GM12878 (cell line): ENCODE results near the gene PASK.

ENCODE experiments used
- CBFB ChIP-seq: IDR thresholded peaks from 2 replicates; pipeline ENCODE4 v1.6.1; 2016; ENCODE audit warnings: antibody characterized with exemption, low read depth
- EZH2 ChIP-seq: IDR thresholded peaks from 2 replicates; pipeline ENCODE4 v1.6.1; 2012; ENCODE audit warnings: low read depth, mild to moderate bottlenecking, control low read depth, inconsistent platforms, low read length, borderline replicate concordance; ENCODE audit not compliant: control insufficient read depth
- FOXM1 ChIP-seq: IDR thresholded peaks from 2 replicates; pipeline ENCODE4 v1.6.1; 2012; ENCODE audit warnings: low read depth, mild to moderate bottlenecking, inconsistent platforms, low read length, moderate library complexity
- NFYB ChIP-seq: IDR thresholded peaks from 2 replicates; pipeline ENCODE4 v1.6.1; 2011; ENCODE audit warnings: low read depth, mild to moderate bottlenecking, low read length, improper control_type of control experiment, moderate library complexity; ENCODE audit not compliant: insufficient read depth
- NR2C2 ChIP-seq: IDR thresholded peaks from 2 replicates; pipeline ENCODE4 v1.6.1; 2011; ENCODE audit warnings: borderline replicate concordance, low read depth; ENCODE audit not compliant: control insufficient read depth, insufficient read length
- POLR2AphosphoS5 ChIP-seq: IDR thresholded peaks from 2 replicates; pipeline ENCODE4 v1.6.1; 2011; ENCODE audit warnings: mild to moderate bottlenecking, low read length, inconsistent platforms
- RFX5 ChIP-seq: IDR thresholded peaks from 2 replicates; pipeline ENCODE4 v1.6.1; 2011; ENCODE audit warnings: low read depth, low read length, improper control_type of control experiment
- RUNX3 ChIP-seq: IDR thresholded peaks from 2 replicates; pipeline ENCODE4 v1.6.1; 2012; ENCODE audit warnings: low read length, inconsistent platforms
- ZZZ3 ChIP-seq: IDR thresholded peaks from 2 replicates; pipeline ENCODE4 v1.6.1; 2011; ENCODE audit warnings: low read depth; ENCODE audit not compliant: control insufficient read depth, insufficient read length
- TF ChIP-seq, protein P1 (sequence below), 3 experiments: IDR thresholded peaks in 2 of 3; conservative IDR thresholded peaks in 1 of 3; 2 replicates each; pipeline ENCODE4 v1.5.1; 2011; ENCODE audit warnings: low read depth in 3 of 3, low read length in 3 of 3, mild to moderate bottlenecking in 3 of 3, control low read depth in 2 of 3, moderate library complexity in 2 of 3, inconsistent platforms in 1 of 3, mixed read lengths in 1 of 3; ENCODE audit not compliant: control insufficient read depth in 2 of 3, insufficient read depth in 1 of 3; ENCODE audit errors: extremely low read depth in 1 of 3
- TF ChIP-seq, protein P2 (sequence below): fragments of 450-650 bp; IDR thresholded peaks from 2 replicates; pipeline ENCODE4 v1.6.1; 2017; ENCODE audit warnings: antibody characterized with exemption, mild to moderate bottlenecking, moderate library complexity
- TF ChIP-seq, protein P3 (sequence below): IDR thresholded peaks from 2 replicates; pipeline ENCODE4 v1.6.1; 2012; ENCODE audit warnings: mild to moderate bottlenecking, low read depth, low read length
- TF ChIP-seq, protein P4 (sequence below): fragments of 450-650 bp; IDR thresholded peaks from 2 replicates; pipeline ENCODE4 v1.6.1; 2016; ENCODE audit warnings: mild to moderate bottlenecking
- TF ChIP-seq, protein P5 (sequence below): fragments of 150-350 bp; IDR thresholded peaks from 2 replicates; pipeline ENCODE4 v1.6.1; 2016; ENCODE audit warnings: low read depth, low read length

- TF ChIP-seq, protein P1, sequence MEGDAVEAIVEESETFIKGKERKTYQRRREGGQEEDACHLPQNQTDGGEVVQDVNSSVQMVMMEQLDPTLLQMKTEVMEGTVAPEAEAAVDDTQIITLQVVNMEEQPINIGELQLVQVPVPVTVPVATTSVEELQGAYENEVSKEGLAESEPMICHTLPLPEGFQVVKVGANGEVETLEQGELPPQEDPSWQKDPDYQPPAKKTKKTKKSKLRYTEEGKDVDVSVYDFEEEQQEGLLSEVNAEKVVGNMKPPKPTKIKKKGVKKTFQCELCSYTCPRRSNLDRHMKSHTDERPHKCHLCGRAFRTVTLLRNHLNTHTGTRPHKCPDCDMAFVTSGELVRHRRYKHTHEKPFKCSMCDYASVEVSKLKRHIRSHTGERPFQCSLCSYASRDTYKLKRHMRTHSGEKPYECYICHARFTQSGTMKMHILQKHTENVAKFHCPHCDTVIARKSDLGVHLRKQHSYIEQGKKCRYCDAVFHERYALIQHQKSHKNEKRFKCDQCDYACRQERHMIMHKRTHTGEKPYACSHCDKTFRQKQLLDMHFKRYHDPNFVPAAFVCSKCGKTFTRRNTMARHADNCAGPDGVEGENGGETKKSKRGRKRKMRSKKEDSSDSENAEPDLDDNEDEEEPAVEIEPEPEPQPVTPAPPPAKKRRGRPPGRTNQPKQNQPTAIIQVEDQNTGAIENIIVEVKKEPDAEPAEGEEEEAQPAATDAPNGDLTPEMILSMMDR (IDR thresholded peaks at IDR 0.05 in 2 of 3, conservative IDR thresholded peaks at IDR 0.05 in 1 of 3; ENCODE audit: control insufficient read depth in 2 of 3, extremely low read depth in 1 of 3, insufficient read depth in 1 of 3, low read depth in 3 of 3, low read length in 3 of 3): no peak
- TF ChIP-seq, protein P2, sequence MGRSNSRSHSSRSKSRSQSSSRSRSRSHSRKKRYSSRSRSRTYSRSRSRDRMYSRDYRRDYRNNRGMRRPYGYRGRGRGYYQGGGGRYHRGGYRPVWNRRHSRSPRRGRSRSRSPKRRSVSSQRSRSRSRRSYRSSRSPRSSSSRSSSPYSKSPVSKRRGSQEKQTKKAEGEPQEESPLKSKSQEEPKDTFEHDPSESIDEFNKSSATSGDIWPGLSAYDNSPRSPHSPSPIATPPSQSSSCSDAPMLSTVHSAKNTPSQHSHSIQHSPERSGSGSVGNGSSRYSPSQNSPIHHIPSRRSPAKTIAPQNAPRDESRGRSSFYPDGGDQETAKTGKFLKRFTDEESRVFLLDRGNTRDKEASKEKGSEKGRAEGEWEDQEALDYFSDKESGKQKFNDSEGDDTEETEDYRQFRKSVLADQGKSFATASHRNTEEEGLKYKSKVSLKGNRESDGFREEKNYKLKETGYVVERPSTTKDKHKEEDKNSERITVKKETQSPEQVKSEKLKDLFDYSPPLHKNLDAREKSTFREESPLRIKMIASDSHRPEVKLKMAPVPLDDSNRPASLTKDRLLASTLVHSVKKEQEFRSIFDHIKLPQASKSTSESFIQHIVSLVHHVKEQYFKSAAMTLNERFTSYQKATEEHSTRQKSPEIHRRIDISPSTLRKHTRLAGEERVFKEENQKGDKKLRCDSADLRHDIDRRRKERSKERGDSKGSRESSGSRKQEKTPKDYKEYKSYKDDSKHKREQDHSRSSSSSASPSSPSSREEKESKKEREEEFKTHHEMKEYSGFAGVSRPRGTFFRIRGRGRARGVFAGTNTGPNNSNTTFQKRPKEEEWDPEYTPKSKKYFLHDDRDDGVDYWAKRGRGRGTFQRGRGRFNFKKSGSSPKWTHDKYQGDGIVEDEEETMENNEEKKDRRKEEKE: no peak
- TF ChIP-seq, protein P3, sequence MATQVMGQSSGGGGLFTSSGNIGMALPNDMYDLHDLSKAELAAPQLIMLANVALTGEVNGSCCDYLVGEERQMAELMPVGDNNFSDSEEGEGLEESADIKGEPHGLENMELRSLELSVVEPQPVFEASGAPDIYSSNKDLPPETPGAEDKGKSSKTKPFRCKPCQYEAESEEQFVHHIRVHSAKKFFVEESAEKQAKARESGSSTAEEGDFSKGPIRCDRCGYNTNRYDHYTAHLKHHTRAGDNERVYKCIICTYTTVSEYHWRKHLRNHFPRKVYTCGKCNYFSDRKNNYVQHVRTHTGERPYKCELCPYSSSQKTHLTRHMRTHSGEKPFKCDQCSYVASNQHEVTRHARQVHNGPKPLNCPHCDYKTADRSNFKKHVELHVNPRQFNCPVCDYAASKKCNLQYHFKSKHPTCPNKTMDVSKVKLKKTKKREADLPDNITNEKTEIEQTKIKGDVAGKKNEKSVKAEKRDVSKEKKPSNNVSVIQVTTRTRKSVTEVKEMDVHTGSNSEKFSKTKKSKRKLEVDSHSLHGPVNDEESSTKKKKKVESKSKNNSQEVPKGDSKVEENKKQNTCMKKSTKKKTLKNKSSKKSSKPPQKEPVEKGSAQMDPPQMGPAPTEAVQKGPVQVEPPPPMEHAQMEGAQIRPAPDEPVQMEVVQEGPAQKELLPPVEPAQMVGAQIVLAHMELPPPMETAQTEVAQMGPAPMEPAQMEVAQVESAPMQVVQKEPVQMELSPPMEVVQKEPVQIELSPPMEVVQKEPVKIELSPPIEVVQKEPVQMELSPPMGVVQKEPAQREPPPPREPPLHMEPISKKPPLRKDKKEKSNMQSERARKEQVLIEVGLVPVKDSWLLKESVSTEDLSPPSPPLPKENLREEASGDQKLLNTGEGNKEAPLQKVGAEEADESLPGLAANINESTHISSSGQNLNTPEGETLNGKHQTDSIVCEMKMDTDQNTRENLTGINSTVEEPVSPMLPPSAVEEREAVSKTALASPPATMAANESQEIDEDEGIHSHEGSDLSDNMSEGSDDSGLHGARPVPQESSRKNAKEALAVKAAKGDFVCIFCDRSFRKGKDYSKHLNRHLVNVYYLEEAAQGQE: no peak
- TF ChIP-seq POLR2AphosphoS5: no peak
- TF ChIP-seq ZZZ3: no peak
- TF ChIP-seq FOXM1: no peak
- TF ChIP-seq CBFB: no peak
- TF ChIP-seq NR2C2: no peak
- TF ChIP-seq, protein P4, sequence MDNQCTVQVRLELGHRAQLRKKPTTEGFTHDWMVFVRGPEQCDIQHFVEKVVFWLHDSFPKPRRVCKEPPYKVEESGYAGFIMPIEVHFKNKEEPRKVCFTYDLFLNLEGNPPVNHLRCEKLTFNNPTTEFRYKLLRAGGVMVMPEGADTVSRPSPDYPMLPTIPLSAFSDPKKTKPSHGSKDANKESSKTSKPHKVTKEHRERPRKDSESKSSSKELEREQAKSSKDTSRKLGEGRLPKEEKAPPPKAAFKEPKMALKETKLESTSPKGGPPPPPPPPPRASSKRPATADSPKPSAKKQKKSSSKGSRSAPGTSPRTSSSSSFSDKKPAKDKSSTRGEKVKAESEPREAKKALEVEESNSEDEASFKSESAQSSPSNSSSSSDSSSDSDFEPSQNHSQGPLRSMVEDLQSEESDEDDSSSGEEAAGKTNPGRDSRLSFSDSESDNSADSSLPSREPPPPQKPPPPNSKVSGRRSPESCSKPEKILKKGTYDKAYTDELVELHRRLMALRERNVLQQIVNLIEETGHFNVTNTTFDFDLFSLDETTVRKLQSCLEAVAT: no peak
- TF ChIP-seq NFYB: no peak
- TF ChIP-seq EZH2: no peak
- no peak for TF ChIP-seq RFX5
- no peak for TF ChIP-seq RUNX3
- TF ChIP-seq, protein P5, sequence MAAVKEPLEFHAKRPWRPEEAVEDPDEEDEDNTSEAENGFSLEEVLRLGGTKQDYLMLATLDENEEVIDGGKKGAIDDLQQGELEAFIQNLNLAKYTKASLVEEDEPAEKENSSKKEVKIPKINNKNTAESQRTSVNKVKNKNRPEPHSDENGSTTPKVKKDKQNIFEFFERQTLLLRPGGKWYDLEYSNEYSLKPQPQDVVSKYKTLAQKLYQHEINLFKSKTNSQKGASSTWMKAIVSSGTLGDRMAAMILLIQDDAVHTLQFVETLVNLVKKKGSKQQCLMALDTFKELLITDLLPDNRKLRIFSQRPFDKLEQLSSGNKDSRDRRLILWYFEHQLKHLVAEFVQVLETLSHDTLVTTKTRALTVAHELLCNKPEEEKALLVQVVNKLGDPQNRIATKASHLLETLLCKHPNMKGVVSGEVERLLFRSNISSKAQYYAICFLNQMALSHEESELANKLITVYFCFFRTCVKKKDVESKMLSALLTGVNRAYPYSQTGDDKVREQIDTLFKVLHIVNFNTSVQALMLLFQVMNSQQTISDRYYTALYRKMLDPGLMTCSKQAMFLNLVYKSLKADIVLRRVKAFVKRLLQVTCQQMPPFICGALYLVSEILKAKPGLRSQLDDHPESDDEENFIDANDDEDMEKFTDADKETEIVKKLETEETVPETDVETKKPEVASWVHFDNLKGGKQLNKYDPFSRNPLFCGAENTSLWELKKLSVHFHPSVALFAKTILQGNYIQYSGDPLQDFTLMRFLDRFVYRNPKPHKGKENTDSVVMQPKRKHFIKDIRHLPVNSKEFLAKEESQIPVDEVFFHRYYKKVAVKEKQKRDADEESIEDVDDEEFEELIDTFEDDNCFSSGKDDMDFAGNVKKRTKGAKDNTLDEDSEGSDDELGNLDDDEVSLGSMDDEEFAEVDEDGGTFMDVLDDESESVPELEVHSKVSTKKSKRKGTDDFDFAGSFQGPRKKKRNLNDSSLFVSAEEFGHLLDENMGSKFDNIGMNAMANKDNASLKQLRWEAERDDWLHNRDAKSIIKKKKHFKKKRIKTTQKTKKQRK: no peak
Measured at GRCh38 chr2:241132538-241133435, 16.5 kb downstream of the PASK start.
